GM19463 (cell line): ENCODE results near the gene IFITM2.
"Not testable (repeated sequence)": the region's sequence is repeated elsewhere in the genome, so short reads cannot be mapped to it uniquely, and the experiment has no call there.

ENCODE experiments used
- ATAC-seq: cut with Tn5 transposase; IDR thresholded peaks from one replicate; pipeline ENCODE4 v1.9.1; 2021; ENCODE audit warnings: mild to moderate bottlenecking, moderate library complexity; ENCODE audit not compliant: unreplicated experiment

The IFITM2 gene

GRCh38 chr11:324156-324555 lies 16.5 kb downstream of the IFITM2 start:
- ATAC-seq = no peak

GRCh38 chr11:324593-325517 lies 17.2 kb downstream of the IFITM2 start:
- not testable (repeated sequence) for ATAC-seq

- no peak for ATAC-seq
These were observed 18.4 kb downstream of the IFITM2 start for GRCh38 chr11:325796-326591.

GRCh38 chr11:326592-326841 lies 18.9 kb downstream of the IFITM2 start:
- no peak for ATAC-seq

- no peak for ATAC-seq
These were observed 19.4 kb downstream of the IFITM2 start for GRCh38 chr11:326842-327580.

GRCh38 chr11:327581-327923 lies 19.9 kb downstream of the IFITM2 start:
- ATAC-seq = no peak

- ATAC-seq = no peak
These were observed 20.4 kb downstream of the IFITM2 start for GRCh38 chr11:328012-328411.

GRCh38 chr11:328516-329100 lies 21.0 kb downstream of the IFITM2 start:
- ATAC-seq = not testable (repeated sequence)

- ATAC-seq = no peak
These were observed 22.3 kb downstream of the IFITM2 start for GRCh38 chr11:329886-330253.

- ATAC-seq = no peak
These were observed 22.7 kb downstream of the IFITM2 start for GRCh38 chr11:330307-330693.

GRCh38 chr11:330694-331357 lies 23.2 kb downstream of the IFITM2 start:
- ATAC-seq = no peak

- ATAC-seq = no peak
These were observed 23.9 kb downstream of the IFITM2 start for GRCh38 chr11:331358-332060.

- ATAC-seq = no peak
These were observed 25.2 kb downstream of the IFITM2 start for GRCh38 chr11:332651-333480.

GRCh38 chr11:333616-334263 lies 26.1 kb downstream of the IFITM2 start:
- ATAC-seq = not testable (repeated sequence)

GRCh38 chr11:334264-334994 lies 26.8 kb downstream of the IFITM2 start:
- ATAC-seq = no peak

- no peak for ATAC-seq
These were observed 28.4 kb downstream of the IFITM2 start for GRCh38 chr11:335779-336658.

- ATAC-seq = no peak
These were observed 29.1 kb downstream of the IFITM2 start for GRCh38 chr11:336659-337198.
